Measurements from ENCODE around the gene RSF1.

Gene RSF1

GRCh38 chr11:77710358-77710757 lies 110.2 kb downstream of the RSF1 start:
- TF ChIP-seq, protein P1, sequence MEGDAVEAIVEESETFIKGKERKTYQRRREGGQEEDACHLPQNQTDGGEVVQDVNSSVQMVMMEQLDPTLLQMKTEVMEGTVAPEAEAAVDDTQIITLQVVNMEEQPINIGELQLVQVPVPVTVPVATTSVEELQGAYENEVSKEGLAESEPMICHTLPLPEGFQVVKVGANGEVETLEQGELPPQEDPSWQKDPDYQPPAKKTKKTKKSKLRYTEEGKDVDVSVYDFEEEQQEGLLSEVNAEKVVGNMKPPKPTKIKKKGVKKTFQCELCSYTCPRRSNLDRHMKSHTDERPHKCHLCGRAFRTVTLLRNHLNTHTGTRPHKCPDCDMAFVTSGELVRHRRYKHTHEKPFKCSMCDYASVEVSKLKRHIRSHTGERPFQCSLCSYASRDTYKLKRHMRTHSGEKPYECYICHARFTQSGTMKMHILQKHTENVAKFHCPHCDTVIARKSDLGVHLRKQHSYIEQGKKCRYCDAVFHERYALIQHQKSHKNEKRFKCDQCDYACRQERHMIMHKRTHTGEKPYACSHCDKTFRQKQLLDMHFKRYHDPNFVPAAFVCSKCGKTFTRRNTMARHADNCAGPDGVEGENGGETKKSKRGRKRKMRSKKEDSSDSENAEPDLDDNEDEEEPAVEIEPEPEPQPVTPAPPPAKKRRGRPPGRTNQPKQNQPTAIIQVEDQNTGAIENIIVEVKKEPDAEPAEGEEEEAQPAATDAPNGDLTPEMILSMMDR (IDR thresholded peaks at IDR 0.05; ENCODE audit: low read depth, low read length) = no peak
- TF ChIP-seq EZH2phosphoT487 (IDR thresholded peaks at IDR 0.05; ENCODE audit: low read depth) = no peak
- no peak overlapping the region for H3K27ac ChIP-seq (ENCODE audit: low read length)
- H2AFZ ChIP-seq (ENCODE audit: low read depth, low read length) = no peak overlapping the region
- 0 out of 2 replicates have a peak, but pooled peaks cover 3% of the 10 kb centered on the region for H4K20me1 ChIP-seq (ENCODE audit: insufficient read depth, low read length)
- no peaks in the 10 kb centered on the region for H3K27me3 ChIP-seq (ENCODE audit: low read depth, low read length)
- no peak overlapping the region for H3K4me2 ChIP-seq (ENCODE audit: low read length)
- no peaks in the 10 kb centered on the region for H3K79me2 ChIP-seq (ENCODE audit: low read length)
- no peak overlapping the region for H3K9ac ChIP-seq (ENCODE audit: low read length)
- peaks cover 4% of the 10 kb centered on the region; the same call in 1 of the 2 replicates for H3K4me1 ChIP-seq (ENCODE audit: low read length)
- H3K9me3 ChIP-seq (ENCODE audit: insufficient read depth, low read length) = no peaks in the 10 kb centered on the region
- H3K36me3 ChIP-seq (replicated peaks; ENCODE audit: low read depth, low read length) = no peaks in the 10 kb centered on the region
- H3K4me3 ChIP-seq (ENCODE audit: low read length) = no peak overlapping the region

GRCh38 chr11:77705876-77706579 lies 114.5 kb downstream of the RSF1 start:
- H3K9me3 ChIP-seq (ENCODE audit: insufficient read depth, low read length) = no peaks in the 10 kb centered on the region
- no peaks in the 10 kb centered on the region for H3K4me1 ChIP-seq (ENCODE audit: low read length)
- H3K27me3 ChIP-seq (ENCODE audit: low read depth, low read length) = no peaks in the 10 kb centered on the region
- peaks cover 13% of the 10 kb centered on the region for H3K36me3 ChIP-seq (replicated peaks; ENCODE audit: low read depth, low read length)
- no peak overlapping the region for H3K4me2 ChIP-seq (ENCODE audit: low read length)
- TF ChIP-seq EZH2phosphoT487 (IDR thresholded peaks at IDR 0.05; ENCODE audit: low read depth) = no peak
- TF ChIP-seq, protein P1 (IDR thresholded peaks at IDR 0.05; ENCODE audit: low read depth, low read length) = no peak
- H3K79me2 ChIP-seq (ENCODE audit: low read length) = no peaks in the 10 kb centered on the region
- H4K20me1 ChIP-seq (ENCODE audit: insufficient read depth, low read length) = no peaks in the 10 kb centered on the region
- no peak overlapping the region for H2AFZ ChIP-seq (ENCODE audit: low read depth, low read length)
- no peak overlapping the region for H3K9ac ChIP-seq (ENCODE audit: low read length)
- no peak overlapping the region for H3K27ac ChIP-seq (ENCODE audit: low read length)
- H3K4me3 ChIP-seq (ENCODE audit: low read length) = no peak overlapping the region

DNA sequence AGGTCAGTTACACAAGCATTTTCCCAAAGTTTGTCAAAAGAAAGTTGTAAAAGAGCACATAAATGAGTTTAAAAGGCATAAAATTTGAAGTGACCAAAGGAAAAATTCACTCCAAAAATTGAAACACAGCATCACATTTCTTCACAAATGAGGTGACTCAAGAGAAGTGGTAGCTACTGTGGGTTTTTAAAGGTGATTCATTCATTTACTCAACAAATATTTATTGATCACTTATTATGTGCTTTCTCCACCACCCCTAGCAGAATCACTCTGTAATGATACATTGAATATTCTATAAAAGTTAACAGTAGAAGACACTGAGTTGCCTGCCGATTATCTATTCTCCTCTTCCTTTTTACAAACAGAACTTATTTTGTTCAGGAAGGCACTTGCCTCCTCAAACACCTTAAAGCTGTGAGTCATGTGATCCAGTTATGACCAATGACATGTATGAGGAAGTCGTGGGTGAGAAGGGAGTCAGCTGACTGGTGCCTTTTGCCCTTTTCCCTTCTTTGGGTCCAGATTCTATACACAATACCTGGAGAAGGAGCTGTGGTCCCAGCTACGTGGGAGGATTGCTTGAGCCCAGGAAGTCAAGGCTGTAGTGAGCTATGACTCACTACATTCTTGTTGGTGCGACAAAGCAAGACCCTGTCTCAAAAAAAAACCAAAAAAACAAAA lies 115.2 kb downstream of the RSF1 start:
- no peak overlapping the region for H2AFZ ChIP-seq (ENCODE audit: low read depth, low read length)
- no peaks in the 10 kb centered on the region for H3K4me1 ChIP-seq (ENCODE audit: low read length)
- H3K9me3 ChIP-seq (ENCODE audit: insufficient read depth, low read length) = no peaks in the 10 kb centered on the region
- no peaks in the 10 kb centered on the region for H3K27me3 ChIP-seq (ENCODE audit: low read depth, low read length)
- H3K79me2 ChIP-seq (ENCODE audit: low read length) = no peaks in the 10 kb centered on the region
- no peak overlapping the region for H3K9ac ChIP-seq (ENCODE audit: low read length)
- H3K4me2 ChIP-seq (ENCODE audit: low read length) = no peak overlapping the region
- TF ChIP-seq, protein P1 (IDR thresholded peaks at IDR 0.05; ENCODE audit: low read depth, low read length) = no peak
- TF ChIP-seq EZH2phosphoT487 (IDR thresholded peaks at IDR 0.05; ENCODE audit: low read depth) = no peak
- no peaks in the 10 kb centered on the region for H4K20me1 ChIP-seq (ENCODE audit: insufficient read depth, low read length)
- no peak overlapping the region for H3K4me3 ChIP-seq (ENCODE audit: low read length)
- peaks cover 13% of the 10 kb centered on the region for H3K36me3 ChIP-seq (replicated peaks; ENCODE audit: low read depth, low read length)
- no peak overlapping the region for H3K27ac ChIP-seq (ENCODE audit: low read length)

GRCh38 chr11:77704029-77704428 lies 116.5 kb downstream of the RSF1 start:
- no peak for TF ChIP-seq EZH2phosphoT487 (IDR thresholded peaks at IDR 0.05; ENCODE audit: low read depth)
- TF ChIP-seq, protein P1 (IDR thresholded peaks at IDR 0.05; ENCODE audit: low read depth, low read length) = no peak
- Histone ChIP-seq H3K79me2 (ENCODE audit: low read length) (no peaks in the 10 kb centered on the region), H3K4me2 (ENCODE audit: low read length) (no peak overlapping the region)

More at GRCh38 chr11:77704029-77704428, 116.5 kb downstream of the RSF1 start:
- Histone ChIP-seq H2AFZ (ENCODE audit: low read depth, low read length) (no peak overlapping the region), H4K20me1 (ENCODE audit: insufficient read depth, low read length) (no peaks in the 10 kb centered on the region), H3K9me3 (ENCODE audit: insufficient read depth, low read length) (no peaks in the 10 kb centered on the region), H3K9ac (ENCODE audit: low read length) (no peak overlapping the region), H3K36me3 (replicated peaks; ENCODE audit: low read depth, low read length) (peaks cover 13% of the 10 kb centered on the region), H3K4me1 (ENCODE audit: low read length) (peaks cover 9% of the 10 kb centered on the region), H3K4me3 (ENCODE audit: low read length) (no peak overlapping the region), H3K27ac (ENCODE audit: low read length) (no peak overlapping the region), H3K27me3 (ENCODE audit: low read depth, low read length) (no peaks in the 10 kb centered on the region)

All from OCI-LY3 (cell line).